ACC112 (cell line): Measurements from ENCODE around the gene ARSB.

Source experiments
- H2AFZ ChIP-seq: fragments of 200-600 bp; sonication (generic); one replicate; pipeline ENCODE4 v1.6.0; 2017; ENCODE audit warnings: antibody characterized with exemption, low read length; ENCODE audit not compliant: unreplicated experiment
- H3K27ac ChIP-seq: fragments of 200-600 bp; sonication (generic); 2 replicates; pipeline ENCODE4 v1.5.1; 2014; ENCODE audit warnings: low read depth, mild to moderate bottlenecking, antibody characterized with exemption, low read length, moderate library complexity
- H3K27me3 ChIP-seq: fragments of 200-600 bp; sonication (generic); 2 replicates; pipeline ENCODE4 v1.6.1; 2014; ENCODE audit warnings: mild to moderate bottlenecking, antibody characterized with exemption, low read length, moderate library complexity, mixed read lengths; ENCODE audit not compliant: insufficient read depth
- H3K36me3 ChIP-seq: fragments of 200-600 bp; sonication (generic); 2 replicates; pipeline ENCODE4 v1.6.1; 2016; ENCODE audit warnings: mild to moderate bottlenecking, antibody characterized with exemption, low read length, moderate library complexity, mixed read lengths; ENCODE audit not compliant: insufficient read depth
- H3K4me1 ChIP-seq: fragments of 200-600 bp; sonication (generic); one replicate; pipeline ENCODE4 v1.6.1; 2016; ENCODE audit warnings: low read length, mixed read lengths; ENCODE audit not compliant: insufficient read depth, unreplicated experiment, control insufficient read depth
- H3K4me3 ChIP-seq: fragments of 200-600 bp; sonication (generic); 2 replicates; pipeline ENCODE4 v1.5.1; 2014; ENCODE audit warnings: mild to moderate bottlenecking, low read depth, low read length
- H3K79me2 ChIP-seq: fragments of 200-600 bp; sonication (generic); one replicate; pipeline ENCODE4 v1.6.0; 2016; ENCODE audit warnings: low read length; ENCODE audit not compliant: control insufficient read depth, unreplicated experiment, insufficient read depth

ARSB gene

GRCh38 chr5:78843436-78843835, 141.7 kb downstream of the ARSB start:
- Histone ChIP-seq H3K4me1 (peaks cover 6% of the 10 kb centered on the region), H3K4me3 (no peak overlapping the region), H3K79me2 (no peaks in the 10 kb centered on the region), H3K36me3 (no peaks in the 10 kb centered on the region), H2AFZ (no peak overlapping the region), H3K27me3 (no peaks in the 10 kb centered on the region), H3K27ac (no peak overlapping the region)

GRCh38 chr5:78841767-78842166, 143.3 kb downstream of the ARSB start:
- no peaks in the 10 kb centered on the region for H3K36me3 ChIP-seq
- H3K27ac ChIP-seq: no peak overlapping the region
- H2AFZ ChIP-seq: no peak overlapping the region

GRCh38 chr5:78838753-78839152, 146.4 kb downstream of the ARSB start:
- no peaks in the 10 kb centered on the region for H3K79me2 ChIP-seq
- H2AFZ ChIP-seq: no peak overlapping the region
- H3K27ac ChIP-seq: no peak overlapping the region
- H3K4me1 ChIP-seq: peaks cover 6% of the 10 kb centered on the region
- no peaks in the 10 kb centered on the region for H3K36me3 ChIP-seq
- H3K4me3 ChIP-seq: no peak overlapping the region
- no peaks in the 10 kb centered on the region for H3K27me3 ChIP-seq

More at GRCh38 chr5:78841767-78842166, 143.3 kb downstream of the ARSB start:
- peaks cover 6% of the 10 kb centered on the region for H3K4me1 ChIP-seq
- no peaks in the 10 kb centered on the region for H3K27me3 ChIP-seq
- no peak overlapping the region for H3K4me3 ChIP-seq
- no peaks in the 10 kb centered on the region for H3K79me2 ChIP-seq

GRCh38 chr5:78837836-78838235, 147.3 kb downstream of the ARSB start:
- no peaks in the 10 kb centered on the region for H3K79me2 ChIP-seq
- H3K4me1 ChIP-seq: peaks cover 6% of the 10 kb centered on the region
- H3K36me3 ChIP-seq: no peaks in the 10 kb centered on the region
- no peak overlapping the region for H3K27ac ChIP-seq
- no peak overlapping the region for H3K4me3 ChIP-seq
- no peaks in the 10 kb centered on the region for H3K27me3 ChIP-seq
- no peak overlapping the region for H2AFZ ChIP-seq

GRCh38 chr5:78835176-78835575, 149.9 kb downstream of the ARSB start:
- H2AFZ ChIP-seq: no peak overlapping the region
- H3K27me3 ChIP-seq: no peaks in the 10 kb centered on the region
- H3K79me2 ChIP-seq: no peaks in the 10 kb centered on the region
- no peaks in the 10 kb centered on the region for H3K36me3 ChIP-seq
- H3K27ac ChIP-seq: no peak overlapping the region
- no peaks in the 10 kb centered on the region for H3K4me1 ChIP-seq
- no peak overlapping the region for H3K4me3 ChIP-seq

GRCh38 chr5:78833284-78833683, 151.8 kb downstream of the ARSB start:
- no peak overlapping the region for H2AFZ ChIP-seq
- H3K79me2 ChIP-seq: no peaks in the 10 kb centered on the region
- H3K36me3 ChIP-seq: no peaks in the 10 kb centered on the region
- no peak overlapping the region for H3K4me3 ChIP-seq
- H3K4me1 ChIP-seq: no peaks in the 10 kb centered on the region
- H3K27ac ChIP-seq: no peak overlapping the region
- no peaks in the 10 kb centered on the region for H3K27me3 ChIP-seq

GRCh38 chr5:78830528-78831046, 154.5 kb downstream of the ARSB start:
- Histone ChIP-seq H2AFZ (no peak overlapping the region), H3K79me2 (no peaks in the 10 kb centered on the region), H3K4me3 (no peak overlapping the region)

GRCh38 chr5:78829811-78830527, 155.1 kb downstream of the ARSB start:
- no peaks in the 10 kb centered on the region for H3K36me3 ChIP-seq
- no peak overlapping the region for H3K27ac ChIP-seq
- no peak overlapping the region for H3K4me3 ChIP-seq
- H3K4me1 ChIP-seq: no peaks in the 10 kb centered on the region
- no peak overlapping the region for H2AFZ ChIP-seq
- H3K27me3 ChIP-seq: no peaks in the 10 kb centered on the region
- no peaks in the 10 kb centered on the region for H3K79me2 ChIP-seq

More at GRCh38 chr5:78830528-78831046, 154.5 kb downstream of the ARSB start:
- H3K27ac ChIP-seq: no peak overlapping the region
- no peaks in the 10 kb centered on the region for H3K4me1 ChIP-seq
- no peaks in the 10 kb centered on the region for H3K36me3 ChIP-seq
- no peaks in the 10 kb centered on the region for H3K27me3 ChIP-seq

- no peaks in the 10 kb centered on the region for H3K36me3 ChIP-seq
- no peak overlapping the region for H3K27ac ChIP-seq
- H3K79me2 ChIP-seq: no peaks in the 10 kb centered on the region
- no peaks in the 10 kb centered on the region for H3K4me1 ChIP-seq
- H3K4me3 ChIP-seq: no peak overlapping the region
- H2AFZ ChIP-seq: no peak overlapping the region
- no peaks in the 10 kb centered on the region for H3K27me3 ChIP-seq
Measured at GRCh38 chr5:78827725-78828124, 157.4 kb downstream of the ARSB start.

GRCh38 chr5:78824831-78825281, 160.3 kb downstream of the ARSB start:
- Histone ChIP-seq H3K4me3 (no peak overlapping the region), H2AFZ (no peak overlapping the region)

GRCh38 chr5:78823196-78823595, 161.9 kb downstream of the ARSB start:
- Histone ChIP-seq H3K27ac (no peak overlapping the region), H2AFZ (no peak overlapping the region), H3K36me3 (no peaks in the 10 kb centered on the region), H3K27me3 (no peaks in the 10 kb centered on the region), H3K4me3 (no peak overlapping the region), H3K79me2 (no peaks in the 10 kb centered on the region), H3K4me1 (no peaks in the 10 kb centered on the region)

More at GRCh38 chr5:78824831-78825281, 160.3 kb downstream of the ARSB start:
- Histone ChIP-seq H3K79me2 (no peaks in the 10 kb centered on the region), H3K27me3 (no peaks in the 10 kb centered on the region), H3K27ac (no peak overlapping the region), H3K4me1 (no peaks in the 10 kb centered on the region), H3K36me3 (no peaks in the 10 kb centered on the region)
